SK-N-SH (cell line): Measurements from ENCODE around the gene ZFP62. TPM values are rescaled to one million over a fixed set of nuclear protein-coding genes. Genes with fewer than 3 reads are reported as not detected.

Experiments used
- CTCF ChIA-PET: fragments of 300-600, 350-600 bp; formaldehyde crosslinking; extraction: SDS; loops from one replicate; lab custom pipeline; 2021; lab: Yijun Ruan, JAX
- POLR2A ChIA-PET: fragments of 350-600 bp; sonication (Branson Sonifier 250); formaldehyde crosslinking; extraction: SDS; loops from one replicate; lab custom pipeline; 2020; ENCODE audit warnings: antibody characterized with exemption, inconsistent platforms; lab: Yijun Ruan, JAX
- DNase-seq: peaks from one replicate; pipeline ENCODE4 v3.0.0; 2012
- H2AFZ ChIP-seq: fragments of 200-600 bp; sonication (generic); 2 replicates; pipeline ENCODE4 v1.8.1; 2016; ENCODE audit warnings: antibody characterized with exemption, mild to moderate bottlenecking, low read depth
- H3F3A ChIP-seq: fragments of 200-600 bp; sonication (generic); replicated peaks from 2 replicates; pipeline ENCODE3; 2016; ENCODE audit warnings: antibody characterized with exemption, mild to moderate bottlenecking; ENCODE audit not compliant: insufficient read depth
- H3K27ac ChIP-seq, 2 experiments: fragments of 200-500 bp in 1 of 2; fragments of 200-600 bp in 1 of 2; sonication (Bioruptor generic) in 1 of 2; sonication (generic), shearing (Covaris generic) in 1 of 2; 2 replicates each; pipeline versions ENCODE4 v1.5.1 to v1.6.1; 2014 to 2016; ENCODE audit warnings: low read depth in 2 of 2, inconsistent platforms in 1 of 2, low read length in 1 of 2, mild to moderate bottlenecking in 1 of 2, mixed read lengths in 1 of 2
- H3K27me3 ChIP-seq: fragments of 200-600 bp; sonication (generic), shearing (Covaris generic); 2 replicates; pipeline ENCODE4 v1.6.1; 2016; ENCODE audit warnings: mixed run types; ENCODE audit not compliant: insufficient read depth
- H3K36me3 ChIP-seq, 2 experiments: fragments of 200-500 bp in 1 of 2; fragments of 200-600 bp in 1 of 2; sonication (Bioruptor generic) in 1 of 2; sonication (generic) in 1 of 2; replicated peaks in 1 of 2; 2 replicates each; pipeline versions ENCODE3 to v1.5.1; 2014 to 2016; ENCODE audit warnings: low read length in 1 of 2, mild to moderate bottlenecking in 1 of 2; ENCODE audit not compliant: insufficient read depth in 2 of 2, control insufficient read depth in 1 of 2
- H3K4me1 ChIP-seq, 2 experiments: fragments of 200-500 bp in 1 of 2; fragments of 200-600 bp in 1 of 2; sonication (Bioruptor generic) in 1 of 2; sonication (generic), shearing (Covaris generic) in 1 of 2; 2 replicates each; pipeline versions ENCODE4 v1.5.1 to v1.6.1; 2014 to 2016; ENCODE audit warnings: low read depth in 1 of 2, low read length in 1 of 2, mixed run types in 1 of 2; ENCODE audit not compliant: insufficient read depth in 2 of 2, control insufficient read depth in 1 of 2
- H3K4me2 ChIP-seq: fragments of 200-600 bp; sonication (generic), shearing (Covaris generic); 2 replicates; pipeline ENCODE4 v1.6.1; 2017; ENCODE audit warnings: mixed run types
- H3K4me3 ChIP-seq, 2 experiments: fragments of 200-500 bp in 1 of 2; fragments of 200-600 bp in 1 of 2; sonication (Bioruptor generic) in 1 of 2; sonication (generic), shearing (Covaris generic) in 1 of 2; 2 replicates each; pipeline versions ENCODE4 v1.5.1 to v1.8.1; 2014 to 2016; ENCODE audit warnings: low read depth in 2 of 2, inconsistent platforms in 1 of 2, low read length in 1 of 2, mild to moderate bottlenecking in 1 of 2, mixed read lengths in 1 of 2, moderate library complexity in 1 of 2
- H3K79me2 ChIP-seq: fragments of 200-600 bp; sonication (generic); 2 replicates; pipeline ENCODE4 v1.8.1; 2017; ENCODE audit warnings: mild to moderate bottlenecking; ENCODE audit not compliant: insufficient read depth
- H3K9ac ChIP-seq: fragments of 200-600 bp; sonication (generic); 2 replicates; pipeline ENCODE4 v1.6.1; 2017; ENCODE audit warnings: mixed run types
- H3K9me2 ChIP-seq: fragments of 200-600 bp; sonication (generic); 2 replicates; pipeline ENCODE4 v1.6.1; 2017; ENCODE audit warnings: mixed run types
- H3K9me3 ChIP-seq: fragments of 200-600 bp; sonication (generic); 2 replicates; pipeline ENCODE4 v1.6.1; 2017; ENCODE audit warnings: mixed run types, mild to moderate bottlenecking, moderate library complexity
- H4K20me1 ChIP-seq: fragments of 200-600 bp; sonication (generic); 2 replicates; pipeline ENCODE4 v1.6.1; 2017; ENCODE audit warnings: mild to moderate bottlenecking, mixed run types; ENCODE audit not compliant: insufficient read depth
- EZH2phosphoT487 ChIP-seq: fragments of 200-600 bp; sonication (generic); IDR thresholded peaks from 2 replicates; pipeline ENCODE4 v1.6.1; 2017; ENCODE audit warnings: low read depth, mixed run types, mild to moderate bottlenecking, antibody characterized with exemption, moderate library complexity, borderline replicate concordance
- GABPA ChIP-seq: IDR thresholded peaks from 2 replicates; pipeline ENCODE4 v1.4.0; 2012; ENCODE audit warnings: low read depth, mild to moderate bottlenecking
- GATA2 ChIP-seq: sonication (generic); formaldehyde crosslinking; IDR thresholded peaks from 2 replicates; pipeline ENCODE4 v1.5.0; 2020; ENCODE audit warnings: mild to moderate bottlenecking, missing genetic modification reagents
- JUND ChIP-seq: IDR thresholded peaks from 2 replicates; pipeline ENCODE4 v1.4.0; 2012
- MAX ChIP-seq: IDR thresholded peaks from 2 replicates; pipeline ENCODE4 v1.4.0; 2012; ENCODE audit warnings: low read depth
- NFIC ChIP-seq: IDR thresholded peaks from 2 replicates; pipeline ENCODE4 v1.4.0; 2012; ENCODE audit warnings: borderline replicate concordance
- NRF1 ChIP-seq: IDR thresholded peaks from 2 replicates; pipeline ENCODE4 v1.6.1; 2012; ENCODE audit warnings: low read depth, mild to moderate bottlenecking, low read length
- PBX3 ChIP-seq: IDR thresholded peaks from 2 replicates; pipeline ENCODE4; 2012
- RCOR1 ChIP-seq: fragments of 150-350 bp; IDR thresholded peaks from 2 replicates; pipeline ENCODE4 v1.6.1; 2017; ENCODE audit warnings: antibody characterized with exemption, low read length
- TAF1 ChIP-seq: IDR thresholded peaks from 2 replicates; pipeline ENCODE4 v1.6.1; 2012; ENCODE audit warnings: low read depth, mild to moderate bottlenecking, low read length, moderate library complexity, borderline replicate concordance
- TCF12 ChIP-seq: IDR thresholded peaks from 2 replicates; pipeline ENCODE4 v1.4.0; 2012
- WGBS: methylation state at CpG from one replicate; pipeline ENCODE4 v1.1.6; 2017; ENCODE audit warnings: low lambda C conversion rate; 5-methylcytosine and 5-hydroxymethylcytosine counted together
- polyA plus RNA-seq, 3 experiments: library from polyadenylated mRNA; depleted of rRNA; stranded (reverse); fragments of >200 nt; gene quantifications; 2 replicates each; pipeline ENCODE4 v1.2.3, GENCODE V29; 2012
- TF ChIP-seq, protein P1 (sequence below): IDR thresholded peaks from 2 replicates; pipeline ENCODE4 v1.6.1; 2012; ENCODE audit warnings: mild to moderate bottlenecking, low read depth, low read length, moderate library complexity

ZFP62 gene
- polyA plus RNA-seq, 1 of the 3 experiments (the other 2 are of a cell fraction), result 6.0 TPM

GRCh38 chr5:180831139-180832093 lies 29.7 kb downstream of the ZFP62 start (continued):
- TF ChIP-seq, protein P1, sequence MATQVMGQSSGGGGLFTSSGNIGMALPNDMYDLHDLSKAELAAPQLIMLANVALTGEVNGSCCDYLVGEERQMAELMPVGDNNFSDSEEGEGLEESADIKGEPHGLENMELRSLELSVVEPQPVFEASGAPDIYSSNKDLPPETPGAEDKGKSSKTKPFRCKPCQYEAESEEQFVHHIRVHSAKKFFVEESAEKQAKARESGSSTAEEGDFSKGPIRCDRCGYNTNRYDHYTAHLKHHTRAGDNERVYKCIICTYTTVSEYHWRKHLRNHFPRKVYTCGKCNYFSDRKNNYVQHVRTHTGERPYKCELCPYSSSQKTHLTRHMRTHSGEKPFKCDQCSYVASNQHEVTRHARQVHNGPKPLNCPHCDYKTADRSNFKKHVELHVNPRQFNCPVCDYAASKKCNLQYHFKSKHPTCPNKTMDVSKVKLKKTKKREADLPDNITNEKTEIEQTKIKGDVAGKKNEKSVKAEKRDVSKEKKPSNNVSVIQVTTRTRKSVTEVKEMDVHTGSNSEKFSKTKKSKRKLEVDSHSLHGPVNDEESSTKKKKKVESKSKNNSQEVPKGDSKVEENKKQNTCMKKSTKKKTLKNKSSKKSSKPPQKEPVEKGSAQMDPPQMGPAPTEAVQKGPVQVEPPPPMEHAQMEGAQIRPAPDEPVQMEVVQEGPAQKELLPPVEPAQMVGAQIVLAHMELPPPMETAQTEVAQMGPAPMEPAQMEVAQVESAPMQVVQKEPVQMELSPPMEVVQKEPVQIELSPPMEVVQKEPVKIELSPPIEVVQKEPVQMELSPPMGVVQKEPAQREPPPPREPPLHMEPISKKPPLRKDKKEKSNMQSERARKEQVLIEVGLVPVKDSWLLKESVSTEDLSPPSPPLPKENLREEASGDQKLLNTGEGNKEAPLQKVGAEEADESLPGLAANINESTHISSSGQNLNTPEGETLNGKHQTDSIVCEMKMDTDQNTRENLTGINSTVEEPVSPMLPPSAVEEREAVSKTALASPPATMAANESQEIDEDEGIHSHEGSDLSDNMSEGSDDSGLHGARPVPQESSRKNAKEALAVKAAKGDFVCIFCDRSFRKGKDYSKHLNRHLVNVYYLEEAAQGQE, result 0 out of 2 replicates have a peak, but pooled peaks have one; percentile 7
- no peak; the same call in 1 of the 2 replicates for TF ChIP-seq GABPA
- no peak for TF ChIP-seq JUND
- peak; percentile 94 for TF ChIP-seq MAX
- no peak for TF ChIP-seq TCF12

DNA sequence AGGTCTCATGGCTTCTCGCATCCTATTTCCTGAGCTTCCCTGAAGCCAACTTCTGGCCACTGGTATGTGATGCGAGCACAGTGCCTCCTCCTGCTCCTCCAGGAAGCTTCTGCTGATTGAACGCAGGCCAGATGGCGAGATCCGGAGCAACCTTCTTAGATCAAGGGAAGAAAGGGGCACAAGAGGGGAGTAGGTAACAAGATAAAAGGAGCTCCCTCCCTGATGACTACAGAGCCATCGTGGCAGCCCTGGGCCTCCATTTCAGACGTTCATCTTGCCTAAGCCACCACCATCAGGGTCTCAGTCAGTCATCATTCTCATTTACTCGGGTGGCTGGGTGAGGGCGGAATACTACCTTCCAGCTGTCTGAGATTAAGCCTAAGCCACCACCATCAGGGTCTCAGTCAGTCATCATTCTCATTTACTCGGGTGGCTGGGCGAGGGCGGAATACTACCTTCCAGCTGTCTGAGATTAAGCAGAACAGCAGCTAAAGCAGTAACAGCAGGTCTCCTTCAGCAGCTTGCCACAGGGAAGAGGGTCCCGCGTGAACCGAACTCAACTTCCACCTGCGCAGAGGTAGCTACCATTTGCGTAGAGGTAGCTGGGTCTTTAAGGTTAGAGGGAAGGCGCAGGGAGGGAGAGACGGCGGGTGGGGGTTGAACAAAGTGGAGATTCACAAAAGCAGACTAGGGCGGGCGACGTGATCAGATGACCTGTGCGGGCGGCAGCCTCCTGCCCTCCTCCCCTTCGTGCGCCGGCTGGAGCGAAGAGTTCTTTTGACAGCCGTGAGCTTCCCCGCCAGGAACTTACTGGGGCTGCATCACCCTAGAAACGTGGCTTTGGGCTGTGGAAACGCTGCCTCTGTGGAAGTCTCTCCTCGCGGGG lies 30.6 kb downstream of the ZFP62 start:
- Histone ChIP-seq H3F3A (peaks cover 9% of the 10 kb centered on the region), H3K4me1 (peaks cover 5 to 18% of the 10 kb centered on the region in 2 experiments; a peak in 1 of 4 replicates), H3K27ac (peak overlapping the region; percentile 70 to 88), H3K9me2 (no peaks in the 10 kb centered on the region), H3K4me3 (peak overlapping the region; percentile 78 to 87), H2AFZ (peak overlapping the region; percentile 93), H4K20me1 (no peaks in the 10 kb centered on the region), H3K79me2 (peaks cover 12% of the 10 kb centered on the region; the same call in 1 of the 2 replicates), H3K9me3 (no peaks in the 10 kb centered on the region; the same call in 1 of the 2 replicates), H3K9ac (peak overlapping the region; percentile 90), H3K36me3 (peaks cover 10 to 11% of the 10 kb centered on the region in 2 experiments), H3K4me2 (peak overlapping the region; percentile 94), H3K27me3 (no peaks in the 10 kb centered on the region)
- peak; percentile 69 for DNase-seq
- ChIA-PET CTCF (interaction anchor here (0.6 to 1.5 kb wide), 6 partner anchors 9 to 502 kb away, joined by 3 to 5 read pairs (median 3); no protein-coding TSS in a partner anchor), POLR2A (interaction anchor here (0.9 to 1.6 kb wide), 2 partner anchors 18 to 20 kb away, joined by 4 to 10 read pairs; no protein-coding TSS in a partner anchor)
- no peak for TF ChIP-seq NRF1
- no peak for TF ChIP-seq TAF1
- no peak for TF ChIP-seq RCOR1
- TF ChIP-seq EZH2phosphoT487, result no peak
- no peak for TF ChIP-seq GATA2 (CRISPR knock-in tag)
- TF ChIP-seq PBX3, result no peak
- TF ChIP-seq NFIC, result no peak
- 44% methylated on average over 20 of the region's 35 CpGs for WGBS
